Liver (tissue), 9 donors: ENCODE measurements around the gene ST8SIA6. TPM values are rescaled to one million over a fixed set of nuclear protein-coding genes. Genes with fewer than 3 reads are reported as not detected.

Experiments
- DNase-seq: peaks from one replicate; pipeline ENCODE4 v3.0.0-alpha.2; 2017; ENCODE audit warnings: low spot score
- H3K27ac ChIP-seq, 2 donors: one replicate each; pipeline ENCODE4 v1.7.0; 2013; ENCODE audit warnings: inconsistent platforms in 2 of 2, low read length in 2 of 2, control low read depth in 1 of 2, low read depth in 1 of 2, mild to moderate bottlenecking in 1 of 2
- H3K27me3 ChIP-seq, 4 donors: one replicate each; pipeline versions ENCODE4 v1.6.1 to v1.7.0; 2013; ENCODE audit warnings: low read length in 3 of 4, inconsistent platforms in 1 of 4, mild to moderate bottlenecking in 1 of 4, moderate library complexity in 1 of 4; ENCODE audit not compliant: control insufficient read depth in 4 of 4, insufficient read depth in 4 of 4
- H3K36me3 ChIP-seq, 4 donors: one replicate each; pipeline versions ENCODE4 v1.6.1 to v1.7.0; 2013; ENCODE audit warnings: low read length in 3 of 4, mild to moderate bottlenecking in 3 of 4, low read depth in 1 of 4, moderate library complexity in 1 of 4; ENCODE audit not compliant: control insufficient read depth in 4 of 4, insufficient read depth in 3 of 4
- H3K4me1 ChIP-seq, 4 donors: one replicate each; pipeline versions ENCODE4 v1.6.1 to v1.7.0; 2013; ENCODE audit warnings: low read length in 3 of 4, mild to moderate bottlenecking in 3 of 4, moderate library complexity in 1 of 4; ENCODE audit not compliant: control insufficient read depth in 4 of 4, insufficient read depth in 4 of 4
- H3K4me3 ChIP-seq, 3 donors: one replicate each; pipeline versions ENCODE4 v1.6.1 to v1.7.0; 2013; ENCODE audit warnings: low read length in 3 of 3, control low read depth in 1 of 3, low read depth in 1 of 3, mild to moderate bottlenecking in 1 of 3
- H3K9ac ChIP-seq, 2 donors: one replicate each; pipeline ENCODE4 v1.7.0; 2013; ENCODE audit warnings: low read length in 2 of 2, mild to moderate bottlenecking in 2 of 2, moderate library complexity in 2 of 2, control low read depth in 1 of 2, low read depth in 1 of 2
- H3K9me3 ChIP-seq, 4 donors: one replicate each; pipeline versions ENCODE4 v1.6.1 to v1.7.0; 2013; ENCODE audit warnings: low read length in 3 of 4; ENCODE audit not compliant: control insufficient read depth in 4 of 4
- ATF3 ChIP-seq: IDR thresholded peaks from 2 replicates; pipeline ENCODE4 v1.6.1; 2016; ENCODE audit warnings: antibody characterized with exemption
- CTCF ChIP-seq: fragments of 150-350 bp; IDR thresholded peaks from 2 replicates; pipeline ENCODE4 v1.5.1; 2017; ENCODE audit warnings: improper control_type of control experiment, low read depth, low read length; ENCODE audit not compliant: missing input control
- EGR1 ChIP-seq, 2 donors: IDR thresholded peaks; 2 replicates each; pipeline ENCODE4 v1.6.1; 2016 to 2018; ENCODE audit warnings: antibody characterized with exemption in 2 of 2, low read depth in 2 of 2
- FOXA1 ChIP-seq: IDR thresholded peaks from 2 replicates; pipeline ENCODE4 v1.6.1; 2016; ENCODE audit warnings: antibody characterized with exemption
- FOXA2 ChIP-seq: IDR thresholded peaks from 2 replicates; pipeline ENCODE4 v1.6.1; 2016; ENCODE audit warnings: antibody characterized with exemption
- GABPA ChIP-seq, 2 donors: IDR thresholded peaks in 1 of 2; conservative IDR thresholded peaks in 1 of 2; 2 replicates each; pipeline ENCODE4 v1.6.1; 2016; ENCODE audit warnings: antibody characterized with exemption in 2 of 2, mild to moderate bottlenecking in 1 of 2, moderate library complexity in 1 of 2
- HNF4A ChIP-seq, 2 donors: conservative IDR thresholded peaks; 2 replicates each; pipeline ENCODE4 v1.6.1; 2016; ENCODE audit warnings: antibody characterized with exemption in 2 of 2, mild to moderate bottlenecking in 2 of 2
- HNF4G ChIP-seq: IDR thresholded peaks from 2 replicates; pipeline ENCODE4 v1.6.1; 2016; ENCODE audit warnings: antibody characterized with exemption
- JUND ChIP-seq, 2 donors: IDR thresholded peaks; 2 replicates each; pipeline ENCODE4 v1.6.1; 2016; ENCODE audit warnings: antibody characterized with exemption in 2 of 2
- NR2F2 ChIP-seq: IDR thresholded peaks from 2 replicates; pipeline ENCODE4 v1.6.1; 2016; ENCODE audit warnings: antibody characterized with exemption
- RAD21 ChIP-seq, 2 donors: IDR thresholded peaks; 2 replicates each; pipeline ENCODE4 v1.6.1; 2016; ENCODE audit warnings: antibody characterized with exemption in 2 of 2, mild to moderate bottlenecking in 2 of 2
- RXRA ChIP-seq, 2 donors: IDR thresholded peaks; 2 replicates each; pipeline ENCODE4 v1.6.1; 2017 to 2018; ENCODE audit warnings: antibody characterized with exemption in 2 of 2, mild to moderate bottlenecking in 1 of 2
- SP1 ChIP-seq: IDR thresholded peaks from 2 replicates; pipeline ENCODE4 v1.6.1; 2018; ENCODE audit warnings: antibody characterized with exemption, mild to moderate bottlenecking
- TAF1 ChIP-seq: conservative IDR thresholded peaks from 2 replicates; pipeline ENCODE4 v1.6.1; 2016; ENCODE audit warnings: antibody characterized with exemption, mild to moderate bottlenecking
- YY1 ChIP-seq: IDR thresholded peaks from 2 replicates; pipeline ENCODE4 v1.6.1; 2016; ENCODE audit warnings: antibody characterized with exemption, mild to moderate bottlenecking
- WGBS: extraction: QIAGEN DNeasy Blood & Tissue Kit; methylation state at CpG from one replicate; pipeline ENCODE4 v1.1.7; 2013; 5-methylcytosine and 5-hydroxymethylcytosine counted together
- polyA plus RNA-seq, 2 donors: library from polyadenylated mRNA; stranded (reverse) in 1 of 2; unstranded in 1 of 2; fragments of 200-250 nt in 1 of 2; fragments of >200 nt in 1 of 2; fragmentation: Nextera tagmentation in 1 of 2; extraction: Ambion mirVana in 1 of 2; gene quantifications; one replicate each; pipeline versions ENCODE4 v1.2.1 to v1.2.3, GENCODE V29; 2013 to 2015
- total RNA-seq, 2 donors: library from RNA; depleted of rRNA; stranded (reverse); fragments of >200 nt; gene quantifications; one replicate each; pipeline ENCODE4 v1.2.3, GENCODE V29; 2014
- TF ChIP-seq, protein P1 (sequence below): IDR thresholded peaks from 2 replicates; pipeline ENCODE4 v1.6.1; 2016; ENCODE audit warnings: antibody characterized with exemption
- TF ChIP-seq, protein P2 (sequence below): IDR thresholded peaks from 2 replicates; pipeline ENCODE4 v1.6.1; 2016; ENCODE audit warnings: antibody characterized with exemption, mild to moderate bottlenecking
- TF ChIP-seq, protein P3 (sequence below): IDR thresholded peaks from 2 replicates; pipeline ENCODE4 v1.6.1; 2016; ENCODE audit warnings: antibody characterized with exemption
- donor health status: healthy.
- donor health status: healthy.
- donor health status: healthy.
- donor health status: healthy.
- donor health status: healthy.

ST8SIA6 gene
- total RNA-seq = 1 to 10 TPM; 1.5 to 5.8 TPM
- polyA plus RNA-seq = under 1 TPM; 0.53 to 0.54 TPM

GRCh38 chr10:17454161-17455014 lies at the start of gene ST8SIA6:
Gene ST8SIA6 (minus strand): TSS chr10:17454595. CDS start chr10:17454255, 340 bp downstream.
- Histone ChIP-seq H3K27ac (no peak within 1 kb of the TSS), H3K4me1 (peaks cover 5 to 13% (median 9%) of the 10 kb centered on the region in 4 donors), H3K27me3 (peaks cover 0 to 11% (median 6%) of the 10 kb centered on the region in 4 donors), H3K9ac (no peak within 1 kb of the TSS), H3K36me3 (no peaks in the 10 kb centered on the region), H3K9me3 (peaks cover 0 to 2% (median under 1%) of the 10 kb centered on the region in 4 donors), H3K4me3 (peak within 1 kb of the TSS; percentile 20 to 57 (median 24))
- peak; percentile 66 for DNase-seq
- no peak for TF ChIP-seq ATF3
- TF ChIP-seq, protein P1, sequence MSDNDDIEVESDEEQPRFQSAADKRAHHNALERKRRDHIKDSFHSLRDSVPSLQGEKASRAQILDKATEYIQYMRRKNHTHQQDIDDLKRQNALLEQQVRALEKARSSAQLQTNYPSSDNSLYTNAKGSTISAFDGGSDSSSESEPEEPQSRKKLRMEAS = no peak
- TF ChIP-seq, protein P2, sequence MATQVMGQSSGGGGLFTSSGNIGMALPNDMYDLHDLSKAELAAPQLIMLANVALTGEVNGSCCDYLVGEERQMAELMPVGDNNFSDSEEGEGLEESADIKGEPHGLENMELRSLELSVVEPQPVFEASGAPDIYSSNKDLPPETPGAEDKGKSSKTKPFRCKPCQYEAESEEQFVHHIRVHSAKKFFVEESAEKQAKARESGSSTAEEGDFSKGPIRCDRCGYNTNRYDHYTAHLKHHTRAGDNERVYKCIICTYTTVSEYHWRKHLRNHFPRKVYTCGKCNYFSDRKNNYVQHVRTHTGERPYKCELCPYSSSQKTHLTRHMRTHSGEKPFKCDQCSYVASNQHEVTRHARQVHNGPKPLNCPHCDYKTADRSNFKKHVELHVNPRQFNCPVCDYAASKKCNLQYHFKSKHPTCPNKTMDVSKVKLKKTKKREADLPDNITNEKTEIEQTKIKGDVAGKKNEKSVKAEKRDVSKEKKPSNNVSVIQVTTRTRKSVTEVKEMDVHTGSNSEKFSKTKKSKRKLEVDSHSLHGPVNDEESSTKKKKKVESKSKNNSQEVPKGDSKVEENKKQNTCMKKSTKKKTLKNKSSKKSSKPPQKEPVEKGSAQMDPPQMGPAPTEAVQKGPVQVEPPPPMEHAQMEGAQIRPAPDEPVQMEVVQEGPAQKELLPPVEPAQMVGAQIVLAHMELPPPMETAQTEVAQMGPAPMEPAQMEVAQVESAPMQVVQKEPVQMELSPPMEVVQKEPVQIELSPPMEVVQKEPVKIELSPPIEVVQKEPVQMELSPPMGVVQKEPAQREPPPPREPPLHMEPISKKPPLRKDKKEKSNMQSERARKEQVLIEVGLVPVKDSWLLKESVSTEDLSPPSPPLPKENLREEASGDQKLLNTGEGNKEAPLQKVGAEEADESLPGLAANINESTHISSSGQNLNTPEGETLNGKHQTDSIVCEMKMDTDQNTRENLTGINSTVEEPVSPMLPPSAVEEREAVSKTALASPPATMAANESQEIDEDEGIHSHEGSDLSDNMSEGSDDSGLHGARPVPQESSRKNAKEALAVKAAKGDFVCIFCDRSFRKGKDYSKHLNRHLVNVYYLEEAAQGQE = no peak
- no peak for TF ChIP-seq RAD21 (IDR thresholded peaks at IDR 0.05)
- no peak for TF ChIP-seq GABPA (IDR thresholded peaks at IDR 0.05 in 1 of 2, conservative IDR thresholded peaks at IDR 0.05 in 1 of 2)
- TF ChIP-seq FOXA2 = no peak
- no peak for TF ChIP-seq RXRA (IDR thresholded peaks at IDR 0.05)
- TF ChIP-seq SP1 = no peak
- no peak for TF ChIP-seq CTCF
- no peak for TF ChIP-seq YY1
- TF ChIP-seq EGR1 (IDR thresholded peaks at IDR 0.05; ENCODE audit: low read depth in 2 of 2) = no peak
- TF ChIP-seq HNF4G = no peak
- TF ChIP-seq NR2F2 = no peak
- TF ChIP-seq HNF4A (conservative IDR thresholded peaks at IDR 0.05) = no peak
- TF ChIP-seq TAF1 = no peak
- no peak for TF ChIP-seq FOXA1
- TF ChIP-seq JUND (IDR thresholded peaks at IDR 0.05) = no peak
- TF ChIP-seq, protein P3, sequence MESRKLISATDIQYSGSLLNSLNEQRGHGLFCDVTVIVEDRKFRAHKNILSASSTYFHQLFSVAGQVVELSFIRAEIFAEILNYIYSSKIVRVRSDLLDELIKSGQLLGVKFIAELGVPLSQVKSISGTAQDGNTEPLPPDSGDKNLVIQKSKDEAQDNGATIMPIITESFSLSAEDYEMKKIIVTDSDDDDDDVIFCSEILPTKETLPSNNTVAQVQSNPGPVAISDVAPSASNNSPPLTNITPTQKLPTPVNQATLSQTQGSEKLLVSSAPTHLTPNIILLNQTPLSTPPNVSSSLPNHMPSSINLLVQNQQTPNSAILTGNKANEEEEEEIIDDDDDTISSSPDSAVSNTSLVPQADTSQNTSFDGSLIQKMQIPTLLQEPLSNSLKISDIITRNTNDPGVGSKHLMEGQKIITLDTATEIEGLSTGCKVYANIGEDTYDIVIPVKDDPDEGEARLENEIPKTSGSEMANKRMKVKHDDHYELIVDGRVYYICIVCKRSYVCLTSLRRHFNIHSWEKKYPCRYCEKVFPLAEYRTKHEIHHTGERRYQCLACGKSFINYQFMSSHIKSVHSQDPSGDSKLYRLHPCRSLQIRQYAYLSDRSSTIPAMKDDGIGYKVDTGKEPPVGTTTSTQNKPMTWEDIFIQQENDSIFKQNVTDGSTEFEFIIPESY = no peak
- 3% methylated on average over 91 of the region's 91 CpGs for WGBS
